ENCODE results near the gene NSD1. TPM values are rescaled to one million over a fixed set of nuclear protein-coding genes. Genes with fewer than 3 reads are reported as not detected.
A peak's percentile ranks its signal among the peaks of the same experiment; 100 is the strongest.

NSD1 gene
- 43.4 and 51.2 TPM in 2 replicates for total RNA-seq (2014; rRNA removed; shearing (Covaris generic))

GRCh38 chr5:177133096-177133852 lies at the start of gene NSD1:
Gene NSD1 (plus strand): TSS chr5:177133773. CDS start chr5:177135104, 1,331 bp downstream.
- Histone ChIP-seq H3K36me3 (replicated peaks; ENCODE audit: control insufficient read depth, insufficient read depth, low read length) (peaks cover 18% of the 10 kb centered on the region), H3K4me3 (ENCODE audit: insufficient read depth, low read depth, low read length) (peak within 1 kb of the TSS; percentile 85), H3K27me3 (ENCODE audit: control insufficient read depth, insufficient read depth, low read length) (no peaks in the 10 kb centered on the region)
- DNase-seq, result peak; percentile 99

- H3K4me3 ChIP-seq (ENCODE audit: insufficient read depth, low read depth, low read length), result no peak overlapping the region
- no peaks in the 10 kb centered on the region; the same call in 1 of the 2 replicates for H3K27me3 ChIP-seq (ENCODE audit: control insufficient read depth, insufficient read depth, low read length)
- peaks cover under 1% of the 10 kb centered on the region for H3K36me3 ChIP-seq (replicated peaks; ENCODE audit: control insufficient read depth, insufficient read depth, low read length)
- DNase-seq, result no peak
These were observed 49.4 kb upstream of the NSD1 start for GRCh38 chr5:177084175-177084574.

- Histone ChIP-seq H3K4me3 (ENCODE audit: insufficient read depth, low read depth, low read length) (no peak overlapping the region), H3K36me3 (replicated peaks; ENCODE audit: control insufficient read depth, insufficient read depth, low read length) (peaks cover 12% of the 10 kb centered on the region), H3K27me3 (ENCODE audit: control insufficient read depth, insufficient read depth, low read length) (no peaks in the 10 kb centered on the region; the same call in 1 of the 2 replicates)
- no peak for DNase-seq
These were observed 47.5 kb upstream of the NSD1 start for GRCh38 chr5:177085985-177086653.

GRCh38 chr5:177086654-177087397 lies 46.7 kb upstream of the NSD1 start, which contains the start of gene FGFR4:
Gene FGFR4 (plus strand): TSS chr5:177086915. CDS start chr5:177089603, 2,688 bp downstream.
- Histone ChIP-seq H3K27me3 (ENCODE audit: control insufficient read depth, insufficient read depth, low read length) (no peaks in the 10 kb centered on the region; the same call in 1 of the 2 replicates), H3K4me3 (ENCODE audit: insufficient read depth, low read depth, low read length) (peak within 1 kb of the TSS; percentile 86), H3K36me3 (replicated peaks; ENCODE audit: control insufficient read depth, insufficient read depth, low read length) (peaks cover 15% of the 10 kb centered on the region)
- peak; percentile 100 for DNase-seq

GRCh38 chr5:177087398-177088005 lies 46.1 kb upstream of the NSD1 start:
- no peaks in the 10 kb centered on the region; the same call in 1 of the 2 replicates for H3K27me3 ChIP-seq (ENCODE audit: control insufficient read depth, insufficient read depth, low read length)
- peak overlapping the region; percentile 86 for H3K4me3 ChIP-seq (ENCODE audit: insufficient read depth, low read depth, low read length)
- DNase-seq, result no peak
- H3K36me3 ChIP-seq (replicated peaks; ENCODE audit: control insufficient read depth, insufficient read depth, low read length), result peaks cover 15% of the 10 kb centered on the region

GRCh38 chr5:177089127-177089526 lies 44.4 kb upstream of the NSD1 start:
- Histone ChIP-seq H3K4me3 (ENCODE audit: insufficient read depth, low read depth, low read length) (no peak overlapping the region), H3K36me3 (replicated peaks; ENCODE audit: control insufficient read depth, insufficient read depth, low read length) (peaks cover 20% of the 10 kb centered on the region), H3K27me3 (ENCODE audit: control insufficient read depth, insufficient read depth, low read length) (no peaks in the 10 kb centered on the region; the same call in 1 of the 2 replicates)
- DNase-seq, result no peak

- Histone ChIP-seq H3K27me3 (ENCODE audit: control insufficient read depth, insufficient read depth, low read length) (no peaks in the 10 kb centered on the region; the same call in 1 of the 2 replicates), H3K36me3 (replicated peaks; ENCODE audit: control insufficient read depth, insufficient read depth, low read length) (peaks cover 21% of the 10 kb centered on the region)
These were observed 43.5 kb upstream of the NSD1 start for GRCh38 chr5:177089825-177090641.

GRCh38 chr5:177090813-177091212 lies 42.8 kb upstream of the NSD1 start:
- peaks cover 23% of the 10 kb centered on the region for H3K36me3 ChIP-seq (replicated peaks; ENCODE audit: control insufficient read depth, insufficient read depth, low read length)
- H3K4me3 ChIP-seq (ENCODE audit: insufficient read depth, low read depth, low read length), result no peak overlapping the region
- no peaks in the 10 kb centered on the region; the same call in 1 of the 2 replicates for H3K27me3 ChIP-seq (ENCODE audit: control insufficient read depth, insufficient read depth, low read length)
- peak; percentile 23 for DNase-seq

More at GRCh38 chr5:177089825-177090641, 43.5 kb upstream of the NSD1 start:
- peak; percentile 18 for DNase-seq
- H3K4me3 ChIP-seq (ENCODE audit: insufficient read depth, low read depth, low read length), result no peak overlapping the region

- H3K4me3 ChIP-seq (ENCODE audit: insufficient read depth, low read depth, low read length), result no peak overlapping the region
- no peaks in the 10 kb centered on the region; the same call in 1 of the 2 replicates for H3K27me3 ChIP-seq (ENCODE audit: control insufficient read depth, insufficient read depth, low read length)
- peaks cover 23% of the 10 kb centered on the region for H3K36me3 ChIP-seq (replicated peaks; ENCODE audit: control insufficient read depth, insufficient read depth, low read length)
- DNase-seq, result no peak
These were observed 42.3 kb upstream of the NSD1 start for GRCh38 chr5:177091232-177091631.

GRCh38 chr5:177092178-177093081 lies 41.1 kb upstream of the NSD1 start:
- peaks cover 23% of the 10 kb centered on the region for H3K36me3 ChIP-seq (replicated peaks; ENCODE audit: control insufficient read depth, insufficient read depth, low read length)
- H3K27me3 ChIP-seq (ENCODE audit: control insufficient read depth, insufficient read depth, low read length), result no peaks in the 10 kb centered on the region; the same call in 1 of the 2 replicates
- no peak overlapping the region for H3K4me3 ChIP-seq (ENCODE audit: insufficient read depth, low read depth, low read length)
- DNase-seq, result no peak

- peaks cover 23% of the 10 kb centered on the region for H3K36me3 ChIP-seq (replicated peaks; ENCODE audit: control insufficient read depth, insufficient read depth, low read length)
- H3K4me3 ChIP-seq (ENCODE audit: insufficient read depth, low read depth, low read length), result no peak overlapping the region
- DNase-seq, result no peak
- no peaks in the 10 kb centered on the region for H3K27me3 ChIP-seq (ENCODE audit: control insufficient read depth, insufficient read depth, low read length)
These were observed 40.4 kb upstream of the NSD1 start for GRCh38 chr5:177093082-177093712.

GRCh38 chr5:177093803-177094202 lies 39.8 kb upstream of the NSD1 start:
- Histone ChIP-seq H3K36me3 (replicated peaks; ENCODE audit: control insufficient read depth, insufficient read depth, low read length) (peaks cover 23% of the 10 kb centered on the region), H3K4me3 (ENCODE audit: insufficient read depth, low read depth, low read length) (no peak overlapping the region), H3K27me3 (ENCODE audit: control insufficient read depth, insufficient read depth, low read length) (no peaks in the 10 kb centered on the region)
- DNase-seq, result no peak
